Psoas muscle (tissue), 8 donors: ENCODE data around the gene KLK10. TPM values are rescaled to one million over a fixed set of nuclear protein-coding genes. Genes with fewer than 3 reads are reported as not detected.

ENCODE experiments used
- ATAC-seq, 4 donors: fragments of 200-7000 bp; cut with Tn5 transposase; one replicate each; pipeline ENCODE4 v1.9.1; 2020; ENCODE audit warnings: moderate library complexity in 3 of 4, mild to moderate bottlenecking in 2 of 4
- DNase-seq, 2 donors: peaks; one replicate each; pipeline ENCODE4 v3.0.0-alpha.2; 2020
- H3K27ac ChIP-seq: fragments of 200-600 bp; one replicate; pipeline ENCODE4 v1.8.0; 2022
- H3K27me3 ChIP-seq, 3 donors: fragments of 200-600 bp in 1 of 3; one replicate each; pipeline versions ENCODE4 v1.6.1 to v1.8.0; 2013 to 2022; ENCODE audit warnings: low read length in 2 of 3, mild to moderate bottlenecking in 2 of 3, moderate library complexity in 1 of 3; ENCODE audit not compliant: insufficient read depth in 3 of 3
- H3K36me3 ChIP-seq, 2 donors: fragments of 200-600 bp in 1 of 2; one replicate each; pipeline versions ENCODE4 v1.6.1 to v1.8.0; 2013 to 2022; ENCODE audit warnings: low read depth in 1 of 2, mild to moderate bottlenecking in 1 of 2, moderate library complexity in 1 of 2; ENCODE audit not compliant: insufficient read depth in 1 of 2
- H3K4me1 ChIP-seq: fragments of 200-600 bp; one replicate; pipeline ENCODE4 v1.8.0; 2022
- H3K4me3 ChIP-seq: fragments of 200-600 bp; one replicate; pipeline ENCODE4 v1.8.0; 2022; ENCODE audit warnings: mild to moderate bottlenecking
- H3K9me3 ChIP-seq: fragments of 200-600 bp; one replicate; pipeline ENCODE4 v1.8.0; 2022
- WGBS, 3 donors: extraction: QIAGEN DNeasy Blood & Tissue Kit; methylation state at CpG; one replicate each; pipeline versions ENCODE4 v1.1.6 to v1.1.7; 2013; 5-methylcytosine and 5-hydroxymethylcytosine counted together
- intact Hi-C, 2 donors: fragments of 100-400 bp; cut with DNase I; formaldehyde crosslinking; loops; one replicate each; pipeline versions ENCODE4 v1.11.0 to v1.14.2; 2022
- polyA plus RNA-seq, 3 donors: library from polyadenylated mRNA; stranded (reverse); fragments of 200-250 nt; gene quantifications; one replicate each; pipeline ENCODE4 v1.2.3, GENCODE V29; 2013
- total RNA-seq, 4 donors: library from RNA; stranded (reverse); fragmentation: NEBNext Ultra II Directional in 2 of 4; extraction: Animal tissue kit (Norgen Biotek cat#: 25700) in 2 of 4; gene quantifications; one replicate each; pipeline versions ENCODE4 v1.2.1 to v1.2.4, GENCODE V29; 2021 to 2023
- TF ChIP-seq, protein P1 (sequence below): fragments of 200-600 bp; IDR thresholded peaks from one replicate; pipeline ENCODE4 v1.8.0; 2022; ENCODE audit warnings: antibody characterized with exemption
- donor health status: healthy with polysubstance abuse.
- donor health status: DM: no; HTN: no; CAD: no; lungs with moderate emphysema.
- donor health status: Bipolar disorder and iron deficiency.
- donor health status: healthy.
- donor health status: DM: yes; HTN: yes; CAD: no.
- donor health status: DM: no; HTN: no; CAD: no.
- donor health status: DM: no; HTN: no; CAD: no.
- donor health status: DM: yes; HTN: yes; CAD: no.

KLK10 gene
- total and polyA plus RNA-seq, 7 donors = 0.04 to 0.16 (median 0.04) TPM; not detected in 4

DNA sequence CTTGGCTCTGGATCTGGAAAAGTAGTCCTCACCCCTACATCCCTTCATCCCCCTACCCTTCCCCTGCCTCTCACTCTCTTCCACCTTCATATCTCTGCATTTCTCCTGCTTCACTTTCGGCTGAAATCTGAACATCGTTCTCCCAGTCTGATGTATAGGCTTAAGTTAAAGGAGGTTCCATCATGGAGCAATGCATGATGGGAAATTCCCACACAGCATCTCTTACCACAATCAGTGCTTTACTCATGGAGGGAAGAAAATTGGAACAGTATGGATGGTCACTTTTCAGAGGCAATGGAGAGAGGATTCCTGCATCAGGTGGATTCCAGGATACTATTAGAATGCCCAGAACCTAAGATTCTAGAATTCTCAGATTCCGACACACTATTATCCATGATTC lies 12.0 kb downstream of the KLK10 start:
- H3K27ac ChIP-seq = no peak overlapping the region
- H3K4me3 ChIP-seq = no peak overlapping the region
- no peaks in the 10 kb centered on the region for H3K36me3 ChIP-seq
- ATAC-seq (no peak), DNase-seq (no peak)
- intact Hi-C loops = no loop called here
- TF ChIP-seq, protein P1, sequence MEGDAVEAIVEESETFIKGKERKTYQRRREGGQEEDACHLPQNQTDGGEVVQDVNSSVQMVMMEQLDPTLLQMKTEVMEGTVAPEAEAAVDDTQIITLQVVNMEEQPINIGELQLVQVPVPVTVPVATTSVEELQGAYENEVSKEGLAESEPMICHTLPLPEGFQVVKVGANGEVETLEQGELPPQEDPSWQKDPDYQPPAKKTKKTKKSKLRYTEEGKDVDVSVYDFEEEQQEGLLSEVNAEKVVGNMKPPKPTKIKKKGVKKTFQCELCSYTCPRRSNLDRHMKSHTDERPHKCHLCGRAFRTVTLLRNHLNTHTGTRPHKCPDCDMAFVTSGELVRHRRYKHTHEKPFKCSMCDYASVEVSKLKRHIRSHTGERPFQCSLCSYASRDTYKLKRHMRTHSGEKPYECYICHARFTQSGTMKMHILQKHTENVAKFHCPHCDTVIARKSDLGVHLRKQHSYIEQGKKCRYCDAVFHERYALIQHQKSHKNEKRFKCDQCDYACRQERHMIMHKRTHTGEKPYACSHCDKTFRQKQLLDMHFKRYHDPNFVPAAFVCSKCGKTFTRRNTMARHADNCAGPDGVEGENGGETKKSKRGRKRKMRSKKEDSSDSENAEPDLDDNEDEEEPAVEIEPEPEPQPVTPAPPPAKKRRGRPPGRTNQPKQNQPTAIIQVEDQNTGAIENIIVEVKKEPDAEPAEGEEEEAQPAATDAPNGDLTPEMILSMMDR = no peak
- H3K27me3 ChIP-seq = peaks cover 0 to 4% (median 0%) of the 10 kb centered on the region in 3 donors
- WGBS, 3 donors = 82 to 85% (median 84%) methylated on average over 3 of the region's 3 CpGs
- no peaks in the 10 kb centered on the region for H3K9me3 ChIP-seq
- H3K4me1 ChIP-seq = no peaks in the 10 kb centered on the region

- WGBS, 3 donors = 42 to 46% (median 45%) methylated on average over 8 of the region's 8 CpGs
- H3K4me1 ChIP-seq = no peaks in the 10 kb centered on the region
- H3K9me3 ChIP-seq = no peaks in the 10 kb centered on the region
- no peaks in the 10 kb centered on the region for H3K36me3 ChIP-seq
- peaks cover 0 to 6% (median 3%) of the 10 kb centered on the region in 3 donors for H3K27me3 ChIP-seq
- no peak overlapping the region for H3K4me3 ChIP-seq
- TF ChIP-seq, protein P1 = no peak
- H3K27ac ChIP-seq = no peak overlapping the region
- intact Hi-C loops = no loop called here
- no peak for ATAC-seq
- DNase-seq = no peak
Measured at GRCh38 chr19:51006406-51006805, 13.1 kb downstream of the KLK10 start.

DNA sequence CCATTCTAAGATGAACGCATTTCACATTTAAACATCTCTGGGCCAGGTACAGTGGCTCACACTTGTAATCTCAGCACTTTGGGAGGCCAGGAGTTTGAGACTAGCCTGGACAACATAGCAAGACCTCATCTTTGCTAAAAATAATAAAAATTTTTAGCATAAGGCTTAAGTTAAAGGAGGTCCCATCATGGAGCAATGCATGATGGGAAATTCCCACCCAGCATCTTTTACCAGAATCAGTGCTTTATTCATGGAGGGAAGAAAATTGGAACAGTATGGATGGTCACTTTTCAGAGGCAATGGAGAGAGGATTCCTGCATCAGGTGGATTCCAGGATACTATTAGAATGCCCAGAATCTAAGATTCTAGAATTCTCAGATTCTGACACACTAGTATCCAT lies 14.3 kb downstream of the KLK10 start:
- Histone ChIP-seq H3K27ac (no peak overlapping the region), H3K27me3 (peaks cover 0 to 12% (median 5%) of the 10 kb centered on the region in 3 donors), H3K9me3 (no peaks in the 10 kb centered on the region), H3K4me1 (no peaks in the 10 kb centered on the region), H3K36me3 (no peaks in the 10 kb centered on the region), H3K4me3 (no peak overlapping the region)
- DNase-seq (no peak), ATAC-seq (no peak)
- TF ChIP-seq, protein P1 = no peak
- intact Hi-C loops = no loop called here
- 79 to 91% (median 85%) methylated on average over 1 of the region's 1 CpG for WGBS, 3 donors

DNA sequence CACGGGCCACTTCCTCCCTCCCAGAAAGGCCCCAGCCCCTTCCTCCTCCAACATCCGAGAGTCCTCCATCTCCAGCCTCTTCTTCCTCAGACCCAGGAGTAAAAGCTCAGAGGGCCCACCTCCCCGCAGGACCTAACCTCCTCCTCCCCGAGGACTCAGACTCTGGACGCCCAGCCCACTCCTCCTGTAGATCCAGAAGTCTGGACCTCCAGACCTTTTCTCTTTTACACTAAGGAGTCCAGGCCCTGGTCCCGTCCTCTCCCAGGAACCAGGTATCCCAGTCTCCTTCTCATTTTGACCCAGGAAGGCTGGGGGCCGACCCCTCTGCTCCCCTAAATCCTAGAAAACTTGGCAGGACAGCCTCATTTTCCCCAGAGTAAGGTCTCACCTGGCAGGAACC lies 16.2 kb downstream of the KLK10 start:
- Histone ChIP-seq H3K4me1 (no peaks in the 10 kb centered on the region), H3K27ac (no peak overlapping the region), H3K9me3 (no peaks in the 10 kb centered on the region), H3K36me3 (no peaks in the 10 kb centered on the region), H3K4me3 (no peak overlapping the region), H3K27me3 (peaks cover 0 to 12% (median 5%) of the 10 kb centered on the region in 3 donors)
- intact Hi-C loops = no loop called here
- ATAC-seq (no peak), DNase-seq (no peak)
- TF ChIP-seq, protein P1 = no peak
- WGBS, 3 donors = 75 to 77% (median 76%) methylated on average over 7 of the region's 7 CpGs
